Calu3 (cell line): ENCODE measurements around the gene C1orf21. TPM values are rescaled to one million over a fixed set of nuclear protein-coding genes. Genes with fewer than 3 reads are reported as not detected.

Source experiments
- BruUV-seq: library from RNA; stranded (reverse); fragments of 400-500 nt; replicated peaks from 2 replicates; lab custom pipeline; 2021; lab: Mats Ljungman, UMichigan
- CTCF ChIA-PET: fragments of 300-600 bp; sonication (Branson Sonifier 250); formaldehyde crosslinking; loops from one replicate; lab custom pipeline; 2022; ENCODE audit warnings: antibody characterized with exemption; lab: Charles Lee
- DNase-seq: peaks from one replicate; pipeline ENCODE4 v3.0.0; 2022
- H3K27ac Mint-ChIP-seq: one replicate; pipeline ENCODE4 v1.8.0; 2022; ENCODE audit warnings: mixed read lengths; ENCODE audit not compliant: unreplicated experiment
- H3K27me3 Mint-ChIP-seq: one replicate; pipeline ENCODE4 v1.8.0; 2022; ENCODE audit warnings: mixed read lengths; ENCODE audit not compliant: unreplicated experiment
- H3K36me3 Mint-ChIP-seq: one replicate; pipeline ENCODE4 v1.8.0; 2022; ENCODE audit warnings: mild to moderate bottlenecking, moderate library complexity, mixed read lengths; ENCODE audit not compliant: insufficient read depth, unreplicated experiment
- H3K4me1 Mint-ChIP-seq: one replicate; pipeline ENCODE4 v1.8.0; 2022; ENCODE audit warnings: mild to moderate bottlenecking, low read depth, mixed read lengths; ENCODE audit not compliant: unreplicated experiment
- H3K4me3 Mint-ChIP-seq: one replicate; pipeline ENCODE4 v1.8.0; 2022; ENCODE audit warnings: mild to moderate bottlenecking, low read depth, moderate library complexity, mixed read lengths; ENCODE audit not compliant: unreplicated experiment
- H3K9me3 Mint-ChIP-seq: one replicate; pipeline ENCODE4 v1.8.0; 2022; ENCODE audit warnings: low read depth, mixed read lengths; ENCODE audit not compliant: unreplicated experiment
- intact Hi-C: fragments of 100-400 bp; cut with micrococcal nuclease; formaldehyde crosslinking; loops from one replicate; pipeline ENCODE4 v1.10.0; 2022; ENCODE audit not compliant: unreplicated experiment
- total RNA-seq: library from RNA; stranded (reverse); gene quantifications from 2 replicates; pipeline ENCODE4 v1.2.3, GENCODE V29; 2022
- TF ChIP-seq, protein P1 (sequence below): fragments of 200-600 bp; IDR thresholded peaks from one replicate; pipeline ENCODE4 v1.8.0; 2022; ENCODE audit warnings: antibody characterized with exemption; ENCODE audit not compliant: unreplicated experiment

Gene C1orf21
- total RNA-seq, 1 experiment from 2014 or later: 20.6 TPM

DNA sequence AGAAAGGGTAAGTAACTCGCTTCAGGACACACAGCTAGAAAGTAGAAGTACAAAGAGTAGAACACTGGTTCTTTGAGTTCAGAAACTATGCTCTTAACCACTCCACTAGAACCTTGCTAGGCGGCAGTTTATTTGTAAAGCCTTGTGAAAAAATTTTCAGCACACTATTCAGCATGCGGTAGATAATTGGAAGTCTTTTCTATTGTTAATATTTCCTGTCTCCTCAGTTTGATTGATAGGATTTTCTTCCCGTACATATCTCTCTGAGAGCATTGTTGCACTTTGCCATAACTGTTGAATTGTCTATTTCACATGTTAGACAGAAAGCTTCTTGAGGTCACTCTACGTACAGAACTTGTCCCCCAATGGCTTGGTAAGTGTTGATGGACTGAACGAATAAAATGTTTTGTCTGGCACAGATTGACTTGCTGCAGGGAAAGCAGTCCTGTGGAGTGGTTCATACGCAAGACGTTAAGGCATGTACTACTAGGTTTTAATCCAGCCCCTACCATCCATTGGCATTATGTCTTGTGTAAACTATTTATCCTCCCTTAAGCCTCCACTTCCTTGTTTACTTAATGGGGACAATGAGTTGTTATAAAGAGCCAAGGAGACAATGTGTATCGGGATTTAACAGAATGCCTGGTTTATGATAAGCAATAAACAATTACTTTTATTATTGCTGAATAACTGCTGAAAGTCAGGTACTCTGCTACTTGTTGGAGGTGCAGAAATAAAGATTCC, 35.8 kb downstream of the C1orf21 start:
- Mint-ChIP-seq H3K4me3 (no peak overlapping the region), H3K27me3 (no peaks in the 10 kb centered on the region), H3K9me3 (peaks cover 3% of the 10 kb centered on the region), H3K4me1 (peaks cover 36% of the 10 kb centered on the region), H3K36me3 (peaks cover 4% of the 10 kb centered on the region), H3K27ac (no peak overlapping the region)
- DNase-seq: no peak
- CTCF ChIA-PET: interaction anchor here (0.6 kb wide), 1 partner anchor 1139 kb away, joined by 12 read pairs; no protein-coding TSS in a partner anchor
- intact Hi-C loops: no loop called here
- TF ChIP-seq, protein P1, sequence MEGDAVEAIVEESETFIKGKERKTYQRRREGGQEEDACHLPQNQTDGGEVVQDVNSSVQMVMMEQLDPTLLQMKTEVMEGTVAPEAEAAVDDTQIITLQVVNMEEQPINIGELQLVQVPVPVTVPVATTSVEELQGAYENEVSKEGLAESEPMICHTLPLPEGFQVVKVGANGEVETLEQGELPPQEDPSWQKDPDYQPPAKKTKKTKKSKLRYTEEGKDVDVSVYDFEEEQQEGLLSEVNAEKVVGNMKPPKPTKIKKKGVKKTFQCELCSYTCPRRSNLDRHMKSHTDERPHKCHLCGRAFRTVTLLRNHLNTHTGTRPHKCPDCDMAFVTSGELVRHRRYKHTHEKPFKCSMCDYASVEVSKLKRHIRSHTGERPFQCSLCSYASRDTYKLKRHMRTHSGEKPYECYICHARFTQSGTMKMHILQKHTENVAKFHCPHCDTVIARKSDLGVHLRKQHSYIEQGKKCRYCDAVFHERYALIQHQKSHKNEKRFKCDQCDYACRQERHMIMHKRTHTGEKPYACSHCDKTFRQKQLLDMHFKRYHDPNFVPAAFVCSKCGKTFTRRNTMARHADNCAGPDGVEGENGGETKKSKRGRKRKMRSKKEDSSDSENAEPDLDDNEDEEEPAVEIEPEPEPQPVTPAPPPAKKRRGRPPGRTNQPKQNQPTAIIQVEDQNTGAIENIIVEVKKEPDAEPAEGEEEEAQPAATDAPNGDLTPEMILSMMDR: no peak
- no TSS peak for BruUV-seq

DNA sequence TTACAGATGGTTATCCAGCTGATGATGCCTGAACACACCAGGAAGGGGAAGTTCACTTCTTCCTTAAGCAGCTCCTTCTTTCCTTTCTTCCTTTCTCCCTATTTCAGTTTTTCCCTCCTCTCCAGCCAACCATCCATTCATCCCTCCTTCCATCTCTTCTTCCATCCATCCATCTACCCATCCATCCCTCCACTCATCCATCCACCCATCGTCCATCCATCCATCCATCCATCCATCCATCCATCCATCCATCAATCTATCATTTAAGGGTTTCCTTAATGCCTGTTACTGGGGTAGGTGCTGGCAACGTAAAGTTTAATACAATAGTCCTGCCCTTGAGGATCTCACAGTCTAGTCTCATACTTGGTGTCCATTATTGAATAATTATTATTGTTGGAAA, 36.8 kb downstream of the C1orf21 start:
- TF ChIP-seq, protein P1: no peak
- CTCF ChIA-PET: interaction anchor here (0.6 kb wide), 1 partner anchor 37 kb away, joined by 3 read pairs; the partner anchor contains the start of gene C1orf21
- Mint-ChIP-seq H3K4me1 (peaks cover 33% of the 10 kb centered on the region), H3K27me3 (no peaks in the 10 kb centered on the region), H3K9me3 (peaks cover 3% of the 10 kb centered on the region), H3K4me3 (no peak overlapping the region), H3K27ac (no peak overlapping the region), H3K36me3 (peaks cover 4% of the 10 kb centered on the region)
- no TSS peak for BruUV-seq
- no peak for DNase-seq
- intact Hi-C loops: no loop called here

- Mint-ChIP-seq H3K9me3 (peaks cover 3% of the 10 kb centered on the region), H3K4me3 (no peak overlapping the region), H3K36me3 (peaks cover 4% of the 10 kb centered on the region), H3K27me3 (no peaks in the 10 kb centered on the region), H3K4me1 (peaks cover 28% of the 10 kb centered on the region), H3K27ac (no peak overlapping the region)
- DNase-seq: no peak
- no TSS peak for BruUV-seq
- CTCF ChIA-PET: interaction anchor here (0.6 kb wide), 1 partner anchor 37 kb away, joined by 3 read pairs; the partner anchor contains the start of gene C1orf21
- intact Hi-C loops: no loop called here
- TF ChIP-seq, protein P1: no peak
Measured at GRCh38 chr1:184424157-184424556, 37.3 kb downstream of the C1orf21 start.

GRCh38 chr1:184424945-184425344, 38.1 kb downstream of the C1orf21 start:
- Mint-ChIP-seq H3K27me3 (no peaks in the 10 kb centered on the region), H3K27ac (no peak overlapping the region), H3K36me3 (no peaks in the 10 kb centered on the region), H3K9me3 (peaks cover 3% of the 10 kb centered on the region), H3K4me3 (no peak overlapping the region), H3K4me1 (peaks cover 20% of the 10 kb centered on the region)
- no peak for DNase-seq
- BruUV-seq: no TSS peak
- intact Hi-C loops: no loop called here
- CTCF ChIA-PET: interaction anchor here (1.2 kb wide), 1 partner anchor 239 kb away, joined by 5 read pairs; no protein-coding TSS in a partner anchor
- TF ChIP-seq, protein P1: no peak
